BJ (cell line): ENCODE results near the gene UST. TPM values are rescaled to one million over a fixed set of nuclear protein-coding genes. Genes with fewer than 3 reads are reported as not detected.
"Not testable (repeated sequence)": the region's sequence is repeated elsewhere in the genome, so short reads cannot be mapped to it uniquely, and the experiment has no call there.

Experiments used
- CTCF ChIA-PET: fragments of 350-600 bp; formaldehyde crosslinking; extraction: SDS; loops from one replicate; lab custom pipeline; 2021; ENCODE audit warnings: antibody characterized with exemption, inconsistent platforms; lab: Yijun Ruan, JAX
- POLR2A ChIA-PET: fragments of 300-600 bp; sonication (Branson Sonifier 250); formaldehyde crosslinking; extraction: SDS; loops from one replicate; lab custom pipeline; 2021; ENCODE audit warnings: antibody characterized with exemption; lab: Charles Lee
- DNase-seq: peaks from one replicate; pipeline ENCODE4 v3.0.0-alpha.2; 2011; ENCODE audit warnings: low read depth
- H3K27me3 ChIP-seq: 2 replicates; pipeline ENCODE4 v1.6.0; 2011; ENCODE audit warnings: low read length; ENCODE audit not compliant: control insufficient read depth, insufficient read depth
- H3K36me3 ChIP-seq: 2 replicates; pipeline ENCODE4 v1.5.1; 2011; ENCODE audit warnings: low read length; ENCODE audit not compliant: control insufficient read depth, insufficient read depth
- H3K4me3 ChIP-seq: 2 replicates; pipeline ENCODE4 v1.5.1; 2011; ENCODE audit warnings: low read depth, mild to moderate bottlenecking, control low read depth, low read length
- CTCF ChIP-seq: IDR thresholded peaks from 2 replicates; pipeline ENCODE4 v1.5.1; 2011; ENCODE audit warnings: low read depth, mild to moderate bottlenecking, control low read depth, inconsistent platforms, low read length, moderate library complexity; ENCODE audit not compliant: insufficient read depth
- polyA plus RNA-seq: library from polyadenylated mRNA; depleted of rRNA; stranded (reverse); fragments of >200 nt; gene quantifications from 2 replicates; pipeline ENCODE4 v1.2.3, GENCODE V29; 2011

Gene UST
- polyA plus RNA-seq, 1 experiment: 6.8 TPM

GRCh38 chr6:148906386-148906785 lies 159.6 kb downstream of the UST start:
- ChIA-PET CTCF (no interaction called here), POLR2A (no interaction called here)
- no peak for TF ChIP-seq CTCF
- DNase-seq: no peak
- Histone ChIP-seq H3K36me3 (no peaks in the 10 kb centered on the region), H3K27me3 (no peaks in the 10 kb centered on the region), H3K4me3 (no peak overlapping the region)

GRCh38 chr6:148907573-148907972 lies 160.7 kb downstream of the UST start:
- Histone ChIP-seq H3K4me3 (no peak overlapping the region), H3K27me3 (no peaks in the 10 kb centered on the region), H3K36me3 (no peaks in the 10 kb centered on the region)
- ChIA-PET CTCF (no interaction called here), POLR2A (no interaction called here)
- TF ChIP-seq CTCF: no peak
- DNase-seq: no peak

- H3K36me3 ChIP-seq: no peaks in the 10 kb centered on the region
- CTCF ChIA-PET: interaction anchor here (0.6 kb wide), 1 partner anchor 13 kb away, joined by 3 read pairs; no protein-coding TSS in a partner anchor
Measured at GRCh38 chr6:148912252-148912651, 165.4 kb downstream of the UST start.

GRCh38 chr6:148915810-148916209 lies 169.0 kb downstream of the UST start:
- Histone ChIP-seq H3K36me3 (no peaks in the 10 kb centered on the region), H3K4me3 (no peak overlapping the region), H3K27me3 (no peaks in the 10 kb centered on the region)
- ChIA-PET CTCF (interaction anchor here (1.2 to 1.9 kb wide), 3 partner anchors 13 to 15 kb away, joined by 3 to 6 read pairs (median 6); no protein-coding TSS in a partner anchor), POLR2A (no interaction called here)
- DNase-seq: no peak
- TF ChIP-seq CTCF: no peak

More at GRCh38 chr6:148912252-148912651, 165.4 kb downstream of the UST start:
- no peak overlapping the region for H3K4me3 ChIP-seq
- POLR2A ChIA-PET: no interaction called here
- DNase-seq: no peak
- no peaks in the 10 kb centered on the region for H3K27me3 ChIP-seq
- TF ChIP-seq CTCF: no peak

- H3K4me3 ChIP-seq, POLR2A ChIA-PET, H3K36me3 ChIP-seq, DNase-seq, H3K27me3 ChIP-seq: not testable (repeated sequence)
- CTCF ChIA-PET: interaction anchor here (1.2 to 1.9 kb wide), 3 partner anchors 13 to 15 kb away, joined by 3 to 6 read pairs (median 6); no protein-coding TSS in a partner anchor
Measured at GRCh38 chr6:148916485-148916884, 169.7 kb downstream of the UST start.

- no peak overlapping the region for H3K4me3 ChIP-seq
- H3K36me3 ChIP-seq: no peaks in the 10 kb centered on the region
- TF ChIP-seq CTCF: no peak
- no peaks in the 10 kb centered on the region for H3K27me3 ChIP-seq
- CTCF ChIA-PET: no interaction called here
- POLR2A ChIA-PET: interaction anchor here (0.6 kb wide), 1 partner anchor 115 kb away, joined by 4 read pairs; no protein-coding TSS in a partner anchor
- no peak for DNase-seq
Measured at GRCh38 chr6:148924226-148925012, 177.6 kb downstream of the UST start.
